ENCODE results near the gene THEMIS.

THEMIS gene

GRCh38 chr6:127762284-127762683, 138.6 kb downstream of the THEMIS start:
- TF ChIP-seq CTCF (IDR thresholded peaks at IDR 0.05; ENCODE audit: extremely low read depth, missing control alignments) = no peak
- DNase-seq (ENCODE audit: low spot score) = no peak

- no peak for DNase-seq (ENCODE audit: low spot score)
- no peak for TF ChIP-seq CTCF (IDR thresholded peaks at IDR 0.05; ENCODE audit: extremely low read depth, missing control alignments)
Measured at GRCh38 chr6:127761084-127761483, 139.8 kb downstream of the THEMIS start.

- no peak for TF ChIP-seq CTCF (IDR thresholded peaks at IDR 0.05; ENCODE audit: extremely low read depth, missing control alignments)
- DNase-seq (ENCODE audit: low spot score) = no peak
Measured at GRCh38 chr6:127749095-127749494, 151.8 kb downstream of the THEMIS start.

- DNase-seq (ENCODE audit: low spot score) = no peak
- TF ChIP-seq CTCF (IDR thresholded peaks at IDR 0.05; ENCODE audit: extremely low read depth, missing control alignments) = no peak
Measured at GRCh38 chr6:127748290-127748689, 152.6 kb downstream of the THEMIS start.

GRCh38 chr6:127738423-127738822, 162.4 kb downstream of the THEMIS start:
- no peak for DNase-seq (ENCODE audit: low spot score)
- TF ChIP-seq CTCF (IDR thresholded peaks at IDR 0.05; ENCODE audit: extremely low read depth, missing control alignments) = no peak

- no peak for TF ChIP-seq CTCF (IDR thresholded peaks at IDR 0.05; ENCODE audit: extremely low read depth, missing control alignments)
- DNase-seq (ENCODE audit: low spot score) = no peak
Measured at GRCh38 chr6:127737768-127738167, 163.1 kb downstream of the THEMIS start.

- TF ChIP-seq CTCF (IDR thresholded peaks at IDR 0.05; ENCODE audit: extremely low read depth, missing control alignments) = peak; percentile 46
- DNase-seq (ENCODE audit: low spot score) = peak; percentile 26
Measured at GRCh38 chr6:127737009-127737486, 163.8 kb downstream of the THEMIS start.
